Brain microvascular endothelial cell (primary cell): ENCODE measurements around the gene DGKK.

Experiments used
- DNase-seq: peaks from one replicate; pipeline ENCODE4 v3.0.0-alpha.2; 2020
- H3K27ac ChIP-seq: fragments of 250-450 bp; sonication (Bioruptor Pico); 2 replicates; pipeline ENCODE4 v1.5.1; 2020; ENCODE audit warnings: mild to moderate bottlenecking, moderate library complexity
- H3K27me3 ChIP-seq: fragments of 250-450 bp; sonication (Bioruptor Pico); replicated peaks from 2 replicates; pipeline ENCODE4 v1.5.1; 2020; ENCODE audit warnings: mild to moderate bottlenecking
- H3K36me3 ChIP-seq: fragments of 250-450 bp; sonication (Bioruptor Pico); replicated peaks from 2 replicates; pipeline ENCODE4 v1.5.1; 2020; ENCODE audit warnings: mild to moderate bottlenecking
- H3K4me3 ChIP-seq: 2 replicates; pipeline ENCODE4 v1.5.1; 2011; ENCODE audit warnings: low read depth, mild to moderate bottlenecking, control low read depth, low read length, moderate library complexity
- in situ Hi-C: cut with HindIII; loops from 2 replicates; pipeline ENCODE4 v1.10.0; 2017; ENCODE audit warnings: low sequenced_read_pairs, low pct_ligation_motif_present
- TF ChIP-seq, protein P1 (sequence below): IDR thresholded peaks from 2 replicates; pipeline ENCODE4 v1.5.1; 2011; ENCODE audit warnings: low read depth, mild to moderate bottlenecking, moderate library complexity, low read length, control low read depth, inconsistent platforms; ENCODE audit errors: missing control alignments

DGKK gene, protein sequence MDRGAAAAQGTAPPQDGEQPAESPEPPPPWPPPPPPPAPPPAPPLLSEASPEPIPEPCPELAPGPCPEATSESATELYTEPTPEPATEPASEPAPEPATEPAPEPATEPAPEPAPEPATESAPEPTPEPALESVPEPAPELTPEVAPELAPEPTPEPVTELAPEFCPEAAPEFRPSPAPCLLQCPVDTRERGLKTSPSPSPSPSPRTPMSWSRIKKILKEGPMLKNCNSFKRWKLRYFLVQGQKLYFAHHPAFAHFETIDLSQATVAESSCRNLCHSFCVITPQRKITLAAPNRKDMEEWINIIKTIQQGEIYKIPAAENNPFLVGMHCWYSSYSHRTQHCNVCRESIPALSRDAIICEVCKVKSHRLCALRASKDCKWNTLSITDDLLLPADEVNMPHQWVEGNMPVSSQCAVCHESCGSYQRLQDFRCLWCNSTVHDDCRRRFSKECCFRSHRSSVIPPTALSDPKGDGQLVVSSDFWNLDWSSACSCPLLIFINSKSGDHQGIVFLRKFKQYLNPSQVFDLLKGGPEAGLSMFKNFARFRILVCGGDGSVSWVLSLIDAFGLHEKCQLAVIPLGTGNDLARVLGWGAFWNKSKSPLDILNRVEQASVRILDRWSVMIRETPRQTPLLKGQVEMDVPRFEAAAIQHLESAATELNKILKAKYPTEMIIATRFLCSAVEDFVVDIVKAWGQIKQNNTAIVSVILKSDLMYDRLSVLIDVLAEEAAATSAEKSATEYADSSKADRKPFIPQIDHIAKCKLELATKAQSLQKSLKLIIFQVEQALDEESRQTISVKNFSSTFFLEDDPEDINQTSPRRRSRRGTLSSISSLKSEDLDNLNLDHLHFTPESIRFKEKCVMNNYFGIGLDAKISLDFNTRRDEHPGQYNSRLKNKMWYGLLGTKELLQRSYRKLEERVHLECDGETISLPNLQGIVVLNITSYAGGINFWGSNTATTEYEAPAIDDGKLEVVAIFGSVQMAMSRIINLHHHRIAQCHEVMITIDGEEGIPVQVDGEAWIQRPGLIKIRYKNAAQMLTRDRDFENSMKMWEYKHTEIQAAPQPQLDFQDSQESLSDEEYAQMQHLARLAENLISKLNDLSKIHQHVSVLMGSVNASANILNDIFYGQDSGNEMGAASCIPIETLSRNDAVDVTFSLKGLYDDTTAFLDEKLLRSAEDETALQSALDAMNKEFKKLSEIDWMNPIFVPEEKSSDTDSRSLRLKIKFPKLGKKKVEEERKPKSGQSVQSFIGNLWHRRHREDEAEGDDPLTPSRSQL

DNA sequence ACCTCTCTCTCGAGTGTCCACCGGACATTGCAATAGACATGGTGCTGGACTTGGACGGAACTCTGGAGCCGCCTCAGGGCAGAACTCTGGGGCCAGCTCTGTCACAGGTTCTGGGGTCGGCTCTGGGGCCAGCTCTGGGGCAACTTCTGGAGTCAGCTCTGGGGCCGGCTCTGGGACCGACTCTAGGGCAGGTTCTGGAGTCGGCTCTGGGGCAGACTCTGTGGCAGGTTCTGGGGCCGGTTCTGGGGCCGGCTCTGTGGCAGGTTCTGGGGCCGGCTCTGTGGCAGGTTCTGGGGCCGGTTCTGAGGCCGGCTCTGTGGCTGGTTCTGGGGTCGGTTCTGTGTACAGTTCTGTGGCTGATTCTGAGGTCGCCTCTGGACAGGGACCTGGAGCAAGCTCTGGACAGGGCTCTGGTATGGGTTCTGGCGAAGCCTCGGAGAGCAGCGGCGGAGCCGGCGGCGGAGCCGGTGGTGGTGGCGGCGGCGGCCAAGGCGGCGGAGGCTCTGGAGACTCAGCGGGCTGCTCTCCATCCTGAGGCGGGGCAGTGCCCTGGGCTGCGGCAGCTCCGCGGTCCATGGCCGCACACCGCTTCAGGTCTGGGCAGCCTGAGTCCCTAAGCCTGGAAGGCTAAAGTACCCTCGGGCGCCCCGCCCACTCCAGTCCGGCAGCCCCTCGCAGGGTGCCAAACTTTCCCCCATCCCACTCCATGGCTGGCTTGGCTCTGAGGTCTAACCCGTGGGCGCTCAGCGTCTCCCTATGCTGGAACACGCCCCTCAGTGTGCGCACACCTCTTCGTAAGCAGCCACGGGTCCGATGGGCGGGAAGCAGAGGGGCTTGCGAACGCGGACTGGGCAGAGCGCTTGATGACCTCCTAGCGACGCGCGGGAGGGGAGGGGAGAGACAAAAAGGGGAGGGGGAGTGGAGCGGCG, at the start of gene DGKK:
Gene DGKK (minus strand): TSS at position 723 of the 929 bp plus-strand sequence. CDS start 147 bp downstream, at position 576.
- DNase-seq = no peak
- in situ Hi-C loops = no loop called here
- TF ChIP-seq, protein P1, sequence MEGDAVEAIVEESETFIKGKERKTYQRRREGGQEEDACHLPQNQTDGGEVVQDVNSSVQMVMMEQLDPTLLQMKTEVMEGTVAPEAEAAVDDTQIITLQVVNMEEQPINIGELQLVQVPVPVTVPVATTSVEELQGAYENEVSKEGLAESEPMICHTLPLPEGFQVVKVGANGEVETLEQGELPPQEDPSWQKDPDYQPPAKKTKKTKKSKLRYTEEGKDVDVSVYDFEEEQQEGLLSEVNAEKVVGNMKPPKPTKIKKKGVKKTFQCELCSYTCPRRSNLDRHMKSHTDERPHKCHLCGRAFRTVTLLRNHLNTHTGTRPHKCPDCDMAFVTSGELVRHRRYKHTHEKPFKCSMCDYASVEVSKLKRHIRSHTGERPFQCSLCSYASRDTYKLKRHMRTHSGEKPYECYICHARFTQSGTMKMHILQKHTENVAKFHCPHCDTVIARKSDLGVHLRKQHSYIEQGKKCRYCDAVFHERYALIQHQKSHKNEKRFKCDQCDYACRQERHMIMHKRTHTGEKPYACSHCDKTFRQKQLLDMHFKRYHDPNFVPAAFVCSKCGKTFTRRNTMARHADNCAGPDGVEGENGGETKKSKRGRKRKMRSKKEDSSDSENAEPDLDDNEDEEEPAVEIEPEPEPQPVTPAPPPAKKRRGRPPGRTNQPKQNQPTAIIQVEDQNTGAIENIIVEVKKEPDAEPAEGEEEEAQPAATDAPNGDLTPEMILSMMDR = no peak
- Histone ChIP-seq H3K27me3 (peaks cover 12% of the 10 kb centered on the region), H3K36me3 (no peaks in the 10 kb centered on the region), H3K4me3 (no peak within 1 kb of the TSS), H3K27ac (no peak within 1 kb of the TSS)

DNA sequence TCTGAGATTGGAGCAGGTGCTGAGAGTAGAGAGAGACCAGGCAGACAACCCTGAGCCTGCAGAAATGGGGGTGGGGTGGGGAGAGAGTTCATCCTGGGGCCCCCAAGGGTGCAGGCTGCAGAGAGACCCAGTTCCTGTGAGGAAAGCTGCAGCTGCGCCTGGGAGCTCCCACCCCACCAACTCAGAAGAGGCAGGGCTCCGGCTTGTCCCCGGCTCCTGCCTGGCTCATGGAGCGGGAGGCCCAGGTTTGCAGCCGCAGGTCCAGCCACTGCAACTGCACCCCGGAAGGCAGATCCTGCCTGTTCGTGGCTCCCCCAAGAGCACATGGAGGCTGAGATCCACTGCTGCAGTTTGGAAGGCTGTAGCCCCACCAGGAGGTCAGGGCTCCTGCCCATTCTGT, 44.2 kb upstream of the DGKK start:
- TF ChIP-seq, protein P1 = no peak
- H3K36me3 ChIP-seq = no peaks in the 10 kb centered on the region
- no peak for DNase-seq
- no peak overlapping the region for H3K4me3 ChIP-seq
- H3K27ac ChIP-seq = no peak overlapping the region
- in situ Hi-C loops = no loop called here
- H3K27me3 ChIP-seq = no peaks in the 10 kb centered on the region

DNA sequence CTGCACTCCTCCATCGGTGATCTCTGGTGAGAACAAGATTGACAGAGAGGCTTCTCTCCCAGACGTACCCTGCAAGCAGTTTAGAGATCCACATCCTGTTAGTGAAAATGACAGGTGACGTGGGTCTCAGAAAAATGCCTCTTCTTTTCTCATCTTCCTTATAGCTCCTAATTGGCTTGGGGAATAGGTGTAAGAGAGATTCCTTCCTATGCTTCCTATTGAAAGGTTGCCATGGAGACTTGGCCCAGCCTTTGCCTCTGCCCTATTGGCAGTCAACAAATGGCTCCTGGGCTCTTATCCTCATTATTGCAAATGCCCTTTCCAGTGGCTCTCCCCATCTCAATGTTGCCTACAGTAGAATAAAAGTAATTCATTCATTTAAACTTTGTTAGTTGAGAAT, 26.5 kb upstream of the DGKK start:
- H3K27me3 ChIP-seq = no peaks in the 10 kb centered on the region

DNA sequence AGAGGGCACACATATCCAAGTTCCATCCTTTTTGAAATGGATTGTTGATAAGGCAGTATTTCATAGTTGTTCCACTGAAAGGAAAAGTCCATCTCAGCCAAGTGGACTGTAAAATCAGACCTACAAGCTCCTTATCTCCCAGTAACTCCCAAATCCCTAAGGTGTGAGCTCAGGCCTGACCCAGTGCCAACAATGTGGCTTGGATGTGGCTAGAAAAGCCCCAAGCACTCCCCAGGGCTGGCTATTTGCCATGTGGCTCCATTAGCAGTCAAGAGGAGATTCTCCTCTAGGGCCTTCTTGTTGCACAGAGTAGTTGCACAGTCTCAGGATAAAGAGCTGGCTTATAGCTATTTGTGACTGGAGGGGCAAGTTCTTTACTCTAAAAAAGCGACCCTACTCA, 25.0 kb upstream of the DGKK start:
- H3K27me3 ChIP-seq = no peaks in the 10 kb centered on the region
- in situ Hi-C loops = no loop called here
- no peaks in the 10 kb centered on the region for H3K36me3 ChIP-seq
- TF ChIP-seq, protein P1 = no peak
- no peak for DNase-seq
- H3K27ac ChIP-seq = no peak overlapping the region
- no peak overlapping the region for H3K4me3 ChIP-seq

More for the DNA sequence above, 26.5 kb upstream of the DGKK start:
- no peak for DNase-seq
- in situ Hi-C loops = no loop called here
- Histone ChIP-seq H3K27ac (no peak overlapping the region), H3K36me3 (no peaks in the 10 kb centered on the region), H3K4me3 (no peak overlapping the region)
- TF ChIP-seq, protein P1 = no peak

DNA sequence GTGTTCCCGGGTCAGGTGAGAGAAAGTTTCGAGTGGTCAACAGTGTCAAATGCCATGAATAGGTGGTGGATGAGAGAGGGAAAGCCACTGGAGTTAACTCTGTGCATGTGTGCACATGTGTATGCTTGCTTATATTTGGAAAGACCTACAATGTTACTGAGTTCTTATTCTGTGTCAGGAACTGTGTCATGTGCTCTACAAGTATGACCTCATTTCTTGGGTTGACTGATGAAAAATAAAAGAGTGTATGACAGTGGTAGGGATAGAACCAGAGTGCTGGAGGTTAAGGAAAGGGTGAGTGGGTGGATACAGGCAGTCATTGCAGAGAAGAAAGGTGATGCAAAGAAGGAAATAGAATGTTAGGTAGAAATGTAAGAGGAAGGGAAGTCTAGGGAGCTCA, 22.1 kb upstream of the DGKK start:
- Histone ChIP-seq H3K4me3 (no peak overlapping the region), H3K27me3 (no peaks in the 10 kb centered on the region), H3K27ac (no peak overlapping the region), H3K36me3 (no peaks in the 10 kb centered on the region)
- in situ Hi-C loops = no loop called here
- TF ChIP-seq, protein P1 = no peak
- no peak for DNase-seq
